ENCODE results near the gene RRP36. TPM values are rescaled to one million over a fixed set of nuclear protein-coding genes. Genes with fewer than 3 reads are reported as not detected.

The RRP36 gene
- total and polyA plus RNA-seq, 2 of the 8 experiments (the other 6 are each of a cell fraction or from before 2014, with no cell fraction given), result 33.9 to 92.3 TPM

DNA sequence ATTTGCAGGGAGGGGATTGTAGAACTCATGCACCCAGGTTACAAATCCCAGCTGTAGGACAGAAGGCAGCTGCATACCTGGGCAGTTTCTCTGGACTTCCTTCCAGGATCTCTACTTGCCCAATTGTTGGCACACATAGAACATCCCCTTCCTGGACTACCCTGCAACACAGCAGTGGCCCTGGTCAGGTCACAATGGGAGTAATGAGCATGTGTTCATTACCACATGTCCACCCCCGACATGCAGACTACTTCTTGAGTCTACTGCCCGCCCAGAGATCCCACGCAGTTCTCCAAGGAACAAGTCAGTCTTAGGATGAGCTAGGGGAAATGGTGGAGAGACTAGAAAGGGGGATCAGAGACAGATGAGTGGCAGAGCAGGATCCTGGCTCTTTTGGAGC is 47.5 kb upstream of the RRP36 start (continued):
- TF ChIP-seq, protein P1, sequence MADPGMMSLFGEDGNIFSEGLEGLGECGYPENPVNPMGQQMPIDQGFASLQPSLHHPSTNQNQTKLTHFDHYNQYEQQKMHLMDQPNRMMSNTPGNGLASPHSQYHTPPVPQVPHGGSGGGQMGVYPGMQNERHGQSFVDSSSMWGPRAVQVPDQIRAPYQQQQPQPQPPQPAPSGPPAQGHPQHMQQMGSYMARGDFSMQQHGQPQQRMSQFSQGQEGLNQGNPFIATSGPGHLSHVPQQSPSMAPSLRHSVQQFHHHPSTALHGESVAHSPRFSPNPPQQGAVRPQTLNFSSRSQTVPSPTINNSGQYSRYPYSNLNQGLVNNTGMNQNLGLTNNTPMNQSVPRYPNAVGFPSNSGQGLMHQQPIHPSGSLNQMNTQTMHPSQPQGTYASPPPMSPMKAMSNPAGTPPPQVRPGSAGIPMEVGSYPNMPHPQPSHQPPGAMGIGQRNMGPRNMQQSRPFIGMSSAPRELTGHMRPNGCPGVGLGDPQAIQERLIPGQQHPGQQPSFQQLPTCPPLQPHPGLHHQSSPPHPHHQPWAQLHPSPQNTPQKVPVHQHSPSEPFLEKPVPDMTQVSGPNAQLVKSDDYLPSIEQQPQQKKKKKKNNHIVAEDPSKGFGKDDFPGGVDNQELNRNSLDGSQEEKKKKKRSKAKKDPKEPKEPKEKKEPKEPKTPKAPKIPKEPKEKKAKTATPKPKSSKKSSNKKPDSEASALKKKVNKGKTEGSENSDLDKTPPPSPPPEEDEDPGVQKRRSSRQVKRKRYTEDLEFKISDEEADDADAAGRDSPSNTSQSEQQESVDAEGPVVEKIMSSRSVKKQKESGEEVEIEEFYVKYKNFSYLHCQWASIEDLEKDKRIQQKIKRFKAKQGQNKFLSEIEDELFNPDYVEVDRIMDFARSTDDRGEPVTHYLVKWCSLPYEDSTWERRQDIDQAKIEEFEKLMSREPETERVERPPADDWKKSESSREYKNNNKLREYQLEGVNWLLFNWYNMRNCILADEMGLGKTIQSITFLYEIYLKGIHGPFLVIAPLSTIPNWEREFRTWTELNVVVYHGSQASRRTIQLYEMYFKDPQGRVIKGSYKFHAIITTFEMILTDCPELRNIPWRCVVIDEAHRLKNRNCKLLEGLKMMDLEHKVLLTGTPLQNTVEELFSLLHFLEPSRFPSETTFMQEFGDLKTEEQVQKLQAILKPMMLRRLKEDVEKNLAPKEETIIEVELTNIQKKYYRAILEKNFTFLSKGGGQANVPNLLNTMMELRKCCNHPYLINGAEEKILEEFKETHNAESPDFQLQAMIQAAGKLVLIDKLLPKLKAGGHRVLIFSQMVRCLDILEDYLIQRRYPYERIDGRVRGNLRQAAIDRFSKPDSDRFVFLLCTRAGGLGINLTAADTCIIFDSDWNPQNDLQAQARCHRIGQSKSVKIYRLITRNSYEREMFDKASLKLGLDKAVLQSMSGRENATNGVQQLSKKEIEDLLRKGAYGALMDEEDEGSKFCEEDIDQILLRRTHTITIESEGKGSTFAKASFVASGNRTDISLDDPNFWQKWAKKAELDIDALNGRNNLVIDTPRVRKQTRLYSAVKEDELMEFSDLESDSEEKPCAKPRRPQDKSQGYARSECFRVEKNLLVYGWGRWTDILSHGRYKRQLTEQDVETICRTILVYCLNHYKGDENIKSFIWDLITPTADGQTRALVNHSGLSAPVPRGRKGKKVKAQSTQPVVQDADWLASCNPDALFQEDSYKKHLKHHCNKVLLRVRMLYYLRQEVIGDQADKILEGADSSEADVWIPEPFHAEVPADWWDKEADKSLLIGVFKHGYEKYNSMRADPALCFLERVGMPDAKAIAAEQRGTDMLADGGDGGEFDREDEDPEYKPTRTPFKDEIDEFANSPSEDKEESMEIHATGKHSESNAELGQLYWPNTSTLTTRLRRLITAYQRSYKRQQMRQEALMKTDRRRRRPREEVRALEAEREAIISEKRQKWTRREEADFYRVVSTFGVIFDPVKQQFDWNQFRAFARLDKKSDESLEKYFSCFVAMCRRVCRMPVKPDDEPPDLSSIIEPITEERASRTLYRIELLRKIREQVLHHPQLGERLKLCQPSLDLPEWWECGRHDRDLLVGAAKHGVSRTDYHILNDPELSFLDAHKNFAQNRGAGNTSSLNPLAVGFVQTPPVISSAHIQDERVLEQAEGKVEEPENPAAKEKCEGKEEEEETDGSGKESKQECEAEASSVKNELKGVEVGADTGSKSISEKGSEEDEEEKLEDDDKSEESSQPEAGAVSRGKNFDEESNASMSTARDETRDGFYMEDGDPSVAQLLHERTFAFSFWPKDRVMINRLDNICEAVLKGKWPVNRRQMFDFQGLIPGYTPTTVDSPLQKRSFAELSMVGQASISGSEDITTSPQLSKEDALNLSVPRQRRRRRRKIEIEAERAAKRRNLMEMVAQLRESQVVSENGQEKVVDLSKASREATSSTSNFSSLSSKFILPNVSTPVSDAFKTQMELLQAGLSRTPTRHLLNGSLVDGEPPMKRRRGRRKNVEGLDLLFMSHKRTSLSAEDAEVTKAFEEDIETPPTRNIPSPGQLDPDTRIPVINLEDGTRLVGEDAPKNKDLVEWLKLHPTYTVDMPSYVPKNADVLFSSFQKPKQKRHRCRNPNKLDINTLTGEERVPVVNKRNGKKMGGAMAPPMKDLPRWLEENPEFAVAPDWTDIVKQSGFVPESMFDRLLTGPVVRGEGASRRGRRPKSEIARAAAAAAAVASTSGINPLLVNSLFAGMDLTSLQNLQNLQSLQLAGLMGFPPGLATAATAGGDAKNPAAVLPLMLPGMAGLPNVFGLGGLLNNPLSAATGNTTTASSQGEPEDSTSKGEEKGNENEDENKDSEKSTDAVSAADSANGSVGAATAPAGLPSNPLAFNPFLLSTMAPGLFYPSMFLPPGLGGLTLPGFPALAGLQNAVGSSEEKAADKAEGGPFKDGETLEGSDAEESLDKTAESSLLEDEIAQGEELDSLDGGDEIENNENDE (IDR thresholded peaks at IDR 0.05; ENCODE audit: insufficient replicate concordance, low read length), result no peak
- no peak for TF ChIP-seq SUZ12 (IDR thresholded peaks at IDR 0.05; ENCODE audit: low read length)
- TF ChIP-seq GTF2F1 (IDR thresholded peaks at IDR 0.05; ENCODE audit: borderline replicate concordance, low read depth, low read length), result no peak
- TF ChIP-seq SIX5 (IDR thresholded peaks at IDR 0.05; ENCODE audit: low read depth, low read length), result no peak
- TF ChIP-seq PHF8 (conservative IDR thresholded peaks at IDR 0.05; ENCODE audit: low read depth, low read length), result no peak
- TF ChIP-seq NANOG (IDR thresholded peaks at IDR 0.05; ENCODE audit: insufficient read depth, low read depth, low read length, poor library complexity, severe bottlenecking), result no peak
- TF ChIP-seq SRF (IDR thresholded peaks at IDR 0.05; ENCODE audit: low read depth, low read length), result no peak
- no peak for TF ChIP-seq BACH1 (IDR thresholded peaks at IDR 0.05; ENCODE audit: low read length)
